GM21447 (cell line): Measurements from ENCODE around the gene TTC28.

ENCODE experiments used
- ATAC-seq: cut with Tn5 transposase; IDR thresholded peaks from one replicate; pipeline ENCODE4 v1.9.1; 2021; ENCODE audit not compliant: unreplicated experiment

TTC28 gene

GRCh38 chr22:27949421-27949820 lies 730.2 kb downstream of the TTC28 start:
- ATAC-seq: no peak

- no peak for ATAC-seq
Observed at GRCh38 chr22:27948569-27948968, 731.1 kb downstream of the TTC28 start.

DNA sequence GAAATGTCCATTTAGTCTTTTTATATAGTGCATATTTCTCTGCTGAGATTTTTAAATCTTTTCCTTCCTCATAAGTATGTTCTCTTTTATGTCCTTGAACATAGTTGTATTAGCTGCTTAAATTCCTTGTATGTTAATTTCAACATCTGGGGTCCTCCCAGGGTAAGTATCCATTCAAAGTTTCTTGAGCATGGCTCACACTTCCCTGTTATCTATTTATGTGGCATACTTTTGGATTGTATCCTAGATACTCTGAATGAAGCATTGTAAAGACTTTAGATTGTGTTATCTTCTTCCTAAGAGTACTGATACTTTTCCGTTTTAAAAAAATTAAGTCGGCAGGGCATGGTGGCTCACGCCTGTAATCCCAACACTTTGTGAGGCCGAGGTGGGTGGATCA lies 732.2 kb downstream of the TTC28 start:
- no peak for ATAC-seq

- ATAC-seq: no peak
Observed at GRCh38 chr22:27941143-27941542, 738.5 kb downstream of the TTC28 start.

DNA sequence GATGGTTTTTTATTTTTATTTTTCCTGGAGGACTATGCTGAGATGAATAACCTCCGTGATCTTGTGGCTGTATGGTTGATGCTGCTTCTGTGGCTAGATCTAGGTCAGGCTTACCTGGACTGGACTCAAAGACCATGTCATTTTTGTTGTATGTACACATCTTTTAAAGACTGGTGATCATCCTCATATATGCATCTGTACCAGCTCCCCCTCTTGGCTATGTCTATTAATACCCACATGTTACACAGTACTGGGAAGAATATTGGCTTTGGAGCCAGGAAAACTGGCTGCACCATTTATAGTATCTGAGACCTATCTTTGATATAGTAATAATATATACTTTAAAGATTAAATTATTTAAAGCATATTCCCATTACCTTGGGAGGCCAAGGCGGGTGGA lies 742.2 kb downstream of the TTC28 start:
- ATAC-seq: no peak

- ATAC-seq: no peak
Observed at GRCh38 chr22:27935897-27936296, 743.7 kb downstream of the TTC28 start.

DNA sequence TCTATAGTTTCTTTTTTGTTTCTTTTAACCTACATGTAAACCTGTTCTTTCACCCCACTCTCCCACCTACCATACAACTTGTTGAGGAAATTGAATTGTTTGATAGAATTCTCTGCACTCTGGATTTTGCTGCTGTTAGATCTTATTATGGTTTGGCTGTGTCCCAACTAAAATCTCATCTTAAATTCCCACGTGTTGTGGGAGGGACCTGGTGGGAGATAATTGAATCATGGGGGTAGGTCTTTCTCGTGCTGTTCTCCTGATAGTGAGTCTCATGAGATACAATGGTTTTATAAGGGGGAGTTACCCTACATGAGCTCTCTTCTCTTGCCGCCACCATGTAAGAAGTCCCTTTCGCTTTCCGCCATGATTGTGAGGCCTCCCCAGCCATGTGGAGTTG lies 745.6 kb downstream of the TTC28 start:
- ATAC-seq: no peak

GRCh38 chr22:27933186-27933983 lies 746.3 kb downstream of the TTC28 start:
- ATAC-seq: no peak

DNA sequence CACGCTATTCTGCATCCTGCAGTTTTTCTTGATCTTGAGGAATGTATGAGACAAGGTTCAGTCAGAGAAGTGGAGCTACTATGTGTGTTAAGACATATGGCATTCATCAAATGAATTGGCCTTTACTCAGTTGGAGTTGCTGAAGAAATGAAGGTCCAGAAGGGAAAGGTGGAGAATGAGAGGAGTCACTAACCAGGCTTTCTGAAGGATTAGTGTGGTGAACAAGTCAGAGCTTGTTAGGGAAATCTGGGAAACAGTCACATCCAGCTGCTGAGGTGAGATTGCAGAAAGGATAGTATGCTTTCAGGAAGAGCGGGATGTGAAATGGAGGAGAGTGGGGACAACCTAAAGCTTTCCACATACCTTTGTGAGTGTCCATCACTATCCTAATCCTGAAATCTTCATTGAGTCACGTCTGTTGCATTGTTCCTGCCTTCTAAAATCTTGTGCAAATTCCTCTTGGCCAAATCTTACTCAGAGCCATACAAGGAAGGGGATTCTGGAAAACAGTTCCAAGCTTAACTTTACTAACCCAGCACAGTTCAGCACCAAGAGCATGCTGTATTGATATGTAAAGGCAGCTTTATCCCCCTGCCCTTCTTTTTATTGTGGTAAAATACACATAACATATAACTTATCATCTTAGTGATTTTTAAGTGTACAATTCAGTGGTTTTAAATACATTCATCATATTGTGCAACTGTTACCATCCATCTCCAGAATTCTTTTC lies 749.1 kb downstream of the TTC28 start:
- ATAC-seq: no peak
